Dedifferentiated amniotic fluid mesenchymal stem cell (primary cell): ENCODE measurements around the gene PROP1.
"Not testable (repeated sequence)": the region's sequence is repeated elsewhere in the genome, so short reads cannot be mapped to it uniquely, and the experiment has no call there.

Experiments used
- DNase-seq: peaks from one replicate; pipeline ENCODE4 v3.0.0-alpha.2; 2016; ENCODE audit errors: extremely low spot score

PROP1 gene

GRCh38 chr5:177945145-177945544, 50.9 kb downstream of the PROP1 start:
- DNase-seq = not testable (repeated sequence)

DNA sequence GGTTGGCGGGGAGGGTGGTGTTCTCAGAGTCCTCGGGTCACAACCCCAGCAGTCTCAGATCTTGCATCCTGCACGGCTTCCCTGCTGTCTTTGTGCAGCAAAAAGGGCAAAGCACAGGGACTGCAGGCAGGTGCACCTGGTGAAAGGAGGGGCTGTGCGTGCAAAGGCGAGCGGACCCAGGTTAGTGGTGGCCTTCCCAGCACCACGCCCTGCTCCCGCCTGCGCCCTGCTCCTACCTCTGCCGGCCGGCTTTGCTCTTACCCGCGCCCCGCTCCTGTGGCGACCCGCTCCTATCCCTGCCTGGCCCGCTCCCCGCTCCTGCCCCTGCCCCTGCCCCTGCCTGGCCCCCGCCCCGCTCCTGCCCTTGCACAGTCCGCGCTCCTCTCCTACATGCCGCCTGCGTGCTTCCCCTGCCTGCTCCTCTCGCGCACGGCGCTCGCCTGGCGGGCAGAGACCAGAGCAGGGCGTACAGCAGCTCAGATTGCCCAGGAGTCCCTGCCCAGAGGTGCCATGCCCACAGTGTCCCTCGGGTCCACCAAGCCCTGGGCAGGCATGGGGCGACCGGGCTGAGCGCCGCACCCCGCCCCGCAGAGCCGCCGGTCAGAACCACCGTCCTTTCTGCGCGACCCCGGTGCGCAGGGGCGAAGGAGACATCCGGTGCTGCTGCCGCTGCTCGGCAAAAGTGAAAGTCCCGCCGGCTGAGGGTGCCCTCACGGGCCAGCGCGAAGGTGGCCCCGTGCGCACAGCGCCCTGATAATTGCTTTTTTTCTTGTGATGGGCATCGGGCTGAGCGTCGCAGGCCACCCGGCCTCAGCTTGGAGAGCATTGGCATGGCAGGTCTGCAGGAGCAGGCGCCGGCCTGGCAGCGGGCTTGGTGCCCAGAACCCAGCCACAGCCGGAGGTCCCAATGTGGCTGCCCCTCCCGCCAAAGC, 52.0 kb downstream of the PROP1 start:
- DNase-seq = not testable (repeated sequence)

DNA sequence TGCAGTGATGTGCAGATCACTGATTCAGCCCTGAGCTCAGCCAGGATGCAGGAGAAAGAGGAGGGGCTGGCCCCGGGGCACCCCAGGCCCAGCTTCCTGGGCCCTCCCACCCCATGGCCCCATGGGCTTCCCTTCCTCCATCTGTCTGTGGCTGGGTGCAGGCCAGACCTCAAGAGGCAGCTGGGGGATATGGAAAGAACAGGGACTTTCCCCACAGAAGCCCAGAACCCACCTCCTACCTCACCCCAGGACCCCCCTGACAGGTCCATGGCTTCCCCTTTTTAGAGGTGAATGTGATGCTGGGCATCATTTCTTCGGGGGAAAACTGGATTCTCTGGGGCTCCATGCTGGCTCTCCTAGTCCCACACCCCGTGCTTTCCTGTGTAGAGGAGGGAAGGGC, 53.1 kb downstream of the PROP1 start:
- DNase-seq = not testable (repeated sequence)
